ENCODE data around the gene TNFRSF1B.

Gene TNFRSF1B

GRCh38 chr1:12158357-12159092 is 8.3 kb upstream of the TNFRSF1B start:
- DNase-seq, result no peak

- DNase-seq, result no peak
Measured at GRCh38 chr1:12159816-12160215, 7.0 kb upstream of the TNFRSF1B start.

- DNase-seq, result no peak
Measured at GRCh38 chr1:12161324-12161661, 5.5 kb upstream of the TNFRSF1B start.

- DNase-seq, result peak; percentile 92
Measured at GRCh38 chr1:12161662-12162458, 4.9 kb upstream of the TNFRSF1B start.

- no peak for DNase-seq
Measured at GRCh38 chr1:12162459-12163137, 4.2 kb upstream of the TNFRSF1B start.

DNA sequence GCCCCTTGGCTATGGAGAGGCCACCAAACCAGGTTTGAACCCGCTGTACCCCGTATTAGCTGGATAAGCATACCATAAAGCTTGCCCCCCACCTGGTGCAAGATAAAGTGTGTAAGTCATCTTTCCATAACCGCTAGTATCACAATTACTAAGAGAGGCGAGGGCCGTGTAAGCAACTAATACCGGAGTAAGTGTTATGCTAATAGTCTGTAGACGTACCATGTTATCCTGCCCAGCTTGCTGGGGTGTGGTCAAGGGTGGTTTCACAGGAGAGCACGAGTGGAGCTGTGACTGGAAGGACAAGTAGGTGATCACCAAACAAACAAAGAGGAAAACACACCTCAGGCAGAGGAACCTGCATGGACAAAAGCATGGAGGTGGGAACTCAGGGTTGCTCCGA is 3.6 kb upstream of the TNFRSF1B start:
- no peak for DNase-seq

DNA sequence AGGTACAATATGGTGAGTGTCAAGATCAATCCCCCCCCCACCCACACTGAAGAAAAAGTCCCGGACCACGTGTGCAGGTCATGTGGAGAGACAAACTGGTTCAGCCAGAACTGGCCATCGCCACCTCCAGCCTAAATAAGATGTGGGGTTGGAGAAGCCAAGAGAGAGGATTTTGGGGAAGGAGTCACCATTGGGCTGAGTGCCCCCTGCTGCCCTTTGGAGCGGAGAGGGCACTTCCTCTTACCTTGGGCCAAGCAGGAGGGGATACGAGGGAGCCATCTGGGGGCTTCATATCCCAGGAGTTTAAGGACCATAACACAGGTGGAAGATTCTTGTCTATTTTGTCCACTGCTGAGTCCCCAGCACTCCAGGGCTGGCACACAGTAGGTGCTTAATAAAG is 2.6 kb upstream of the TNFRSF1B start:
- no peak for DNase-seq

DNA sequence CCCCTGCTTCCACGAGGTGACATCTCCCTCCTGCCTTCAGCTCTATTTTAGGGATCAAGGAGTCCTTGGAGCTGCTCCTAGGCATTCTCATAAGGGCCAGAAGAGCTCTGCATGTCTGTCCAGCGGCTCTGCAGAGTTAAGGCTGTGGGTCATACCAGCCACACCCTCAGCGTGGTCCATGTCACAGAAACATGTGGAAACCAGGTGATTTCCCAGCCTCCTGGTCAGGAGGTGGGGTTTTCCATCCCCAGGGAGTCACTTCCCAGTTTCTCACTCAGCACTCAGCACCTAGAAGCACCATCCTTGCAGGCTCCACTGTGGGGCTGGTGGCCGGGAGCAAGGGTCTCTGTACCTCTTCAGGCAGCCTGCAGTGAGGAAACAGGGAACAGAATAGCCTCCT is 1.4 kb upstream of the TNFRSF1B start:
- DNase-seq, result no peak

DNA sequence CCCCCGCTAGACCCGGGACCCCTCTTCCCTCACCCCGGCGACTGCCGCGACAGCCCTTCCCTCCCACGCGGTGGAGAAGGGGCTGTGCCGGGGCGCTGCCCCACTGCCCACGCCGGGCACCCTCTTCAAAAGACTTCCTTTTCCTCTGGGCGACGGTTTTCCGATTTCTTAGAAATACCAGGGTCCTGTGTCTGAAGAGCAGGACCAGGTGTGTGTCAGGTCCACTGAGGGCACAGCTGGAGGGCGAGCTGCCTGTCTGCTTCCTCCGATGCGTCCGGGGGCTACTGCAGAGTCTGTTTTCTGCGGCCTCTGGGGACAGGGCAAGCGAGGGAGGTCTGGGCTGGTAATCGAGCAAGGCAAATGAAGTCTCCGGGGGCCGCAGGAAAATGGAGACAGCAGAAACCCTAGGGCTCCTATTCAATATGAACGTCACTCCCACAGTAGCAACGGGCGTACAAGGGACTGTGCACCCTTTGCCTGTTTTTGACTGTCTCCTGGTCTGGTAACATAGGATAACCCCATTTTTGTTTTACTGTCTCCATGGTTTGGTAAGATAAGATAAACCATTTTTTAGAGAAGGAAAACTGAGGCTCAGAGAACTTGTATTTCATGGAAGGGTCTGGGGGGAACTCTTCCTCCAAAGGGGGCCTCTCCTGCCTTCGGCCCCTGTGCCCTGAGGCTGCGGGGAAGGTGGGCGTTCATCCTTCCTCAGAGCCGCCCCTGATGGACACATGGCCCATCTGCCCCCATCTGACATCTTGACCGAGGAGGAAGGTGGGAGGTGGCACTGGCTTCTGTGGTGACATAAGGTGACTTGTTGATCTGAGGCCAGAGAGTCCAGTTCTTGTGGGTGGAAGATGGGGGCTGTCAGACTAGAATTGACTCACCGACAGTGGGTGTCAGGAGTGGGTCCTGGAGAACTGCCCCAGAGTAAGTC is 970 bp downstream of the TNFRSF1B start:
- DNase-seq, result no peak

DNA sequence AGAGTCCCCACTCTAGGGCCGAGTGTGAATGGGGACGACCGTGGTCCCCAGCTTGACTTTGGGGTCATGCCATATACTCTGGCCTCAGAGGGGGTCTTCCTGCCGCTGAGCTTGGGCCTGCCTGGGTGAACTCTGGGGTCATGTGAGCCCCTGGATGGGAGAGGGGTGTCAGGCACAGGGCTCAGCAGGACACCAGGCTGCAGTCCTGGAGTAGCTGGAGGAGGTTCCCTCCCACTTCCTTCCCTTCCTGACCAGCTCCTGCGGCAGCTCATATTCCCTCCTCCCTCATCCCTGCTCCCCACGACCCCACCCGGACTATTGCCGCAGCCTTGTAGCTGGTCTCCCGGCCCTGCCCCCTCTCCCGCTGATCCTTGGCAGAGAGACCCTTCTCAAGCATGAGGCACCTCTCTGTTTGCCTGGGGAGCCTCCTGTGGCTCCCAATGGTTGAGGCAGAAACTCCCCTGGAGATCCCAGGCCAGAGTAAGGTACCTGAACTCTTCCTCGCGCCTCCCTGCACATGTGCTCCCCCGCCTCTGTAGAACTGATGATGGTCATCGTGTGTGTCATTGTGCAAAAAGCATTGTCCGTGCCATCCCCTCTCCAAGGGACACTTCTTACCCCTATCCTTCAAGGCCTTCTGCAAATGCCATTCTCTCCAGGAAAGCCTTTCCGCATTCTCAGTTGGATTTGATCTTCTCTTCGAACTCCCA is 1.8 kb downstream of the TNFRSF1B start:
- no peak for DNase-seq

GRCh38 chr1:12169442-12170135 is 2.8 kb downstream of the TNFRSF1B start:
- no peak for DNase-seq

GRCh38 chr1:12170263-12170671 is 3.5 kb downstream of the TNFRSF1B start:
- DNase-seq, result no peak

DNA sequence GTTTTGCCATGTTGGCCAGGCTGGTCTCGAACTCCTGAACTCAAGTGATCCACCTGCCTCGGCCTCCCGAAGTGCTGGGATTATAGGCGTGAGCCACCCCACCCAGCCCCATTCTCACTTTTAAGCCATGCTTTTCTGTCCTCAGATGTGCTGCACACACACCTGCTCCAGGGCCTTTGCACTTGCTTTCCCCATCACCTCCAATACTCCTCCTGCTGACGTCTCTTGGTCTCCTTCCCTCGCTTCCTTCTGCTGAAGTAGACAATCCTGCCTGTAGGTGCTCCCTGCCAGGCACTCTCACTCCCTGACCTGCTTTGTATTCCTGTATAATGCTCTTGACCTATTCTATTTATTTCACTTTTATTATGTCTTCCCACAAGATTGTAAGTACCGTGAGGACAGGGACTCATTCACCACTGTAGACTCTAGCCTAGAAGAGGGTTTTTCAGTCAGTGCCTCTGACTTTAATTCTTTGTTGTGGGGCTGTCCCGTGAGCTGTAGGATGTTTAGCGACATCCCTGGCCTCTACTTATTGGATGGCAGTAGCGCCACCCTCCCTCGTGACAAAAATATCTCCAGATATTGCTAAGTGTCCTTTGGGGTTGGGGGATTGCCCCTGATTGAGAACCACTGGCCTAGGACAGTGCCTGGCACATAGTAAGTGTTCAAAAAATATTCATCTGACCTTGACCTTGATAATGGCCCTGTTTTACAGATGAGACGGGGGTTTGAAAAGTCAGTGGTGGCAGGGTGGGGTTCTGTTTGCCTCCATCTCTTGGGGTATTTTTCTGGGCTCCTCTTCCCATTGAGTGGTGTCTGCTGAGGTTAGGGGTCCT is 4.6 kb downstream of the TNFRSF1B start:
- DNase-seq, result no peak

GRCh38 chr1:12172042-12172851 is 5.5 kb downstream of the TNFRSF1B start:
- no peak for DNase-seq

GRCh38 chr1:12173041-12173509 is 6.3 kb downstream of the TNFRSF1B start:
- DNase-seq, result no peak

- DNase-seq, result no peak
Measured at GRCh38 chr1:12173631-12174121, 6.9 kb downstream of the TNFRSF1B start.

GRCh38 chr1:12174924-12175810 is 8.4 kb downstream of the TNFRSF1B start:
- no peak for DNase-seq
